ENCODE results near the gene MRPL24. TPM values are rescaled to one million over a fixed set of nuclear protein-coding genes. Genes with fewer than 3 reads are reported as not detected.
A peak's percentile ranks its signal among the peaks of the same experiment; 100 is the strongest.

The MRPL24 gene
- total RNA-seq, 2 experiments from 2014 or later, result 11.7 to 11.9 TPM

DNA sequence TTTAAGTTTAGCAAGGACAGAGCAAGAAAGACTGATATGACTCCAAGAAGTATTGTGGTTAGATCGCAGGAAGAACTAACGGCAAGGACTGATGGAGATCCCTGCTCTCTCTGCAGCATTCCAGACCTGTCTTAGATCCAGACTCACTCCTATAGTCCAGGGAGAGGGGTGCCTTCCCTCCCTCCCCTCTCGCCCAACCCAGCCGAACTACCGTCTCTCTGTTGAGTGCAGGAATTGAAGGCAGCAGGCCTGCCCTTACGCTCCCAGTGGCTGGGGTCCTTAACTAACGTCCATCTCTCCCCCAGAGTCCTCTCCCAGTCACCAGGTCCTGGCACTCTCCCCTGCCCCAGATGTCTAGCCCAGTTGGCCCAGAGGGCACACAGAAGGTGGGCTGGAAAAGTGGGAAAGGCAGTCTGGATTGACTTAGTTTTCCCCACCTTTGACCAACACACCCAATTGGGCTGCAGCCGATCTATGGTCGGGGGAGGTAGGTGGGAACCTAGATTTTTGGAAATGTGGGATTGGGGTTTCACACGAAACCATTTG, 36.6 kb downstream of the MRPL24 start:
- Mint-ChIP-seq H3K4me3 (peak overlapping the region; percentile 70), H3K36me3 (ENCODE audit: low read depth) (no peaks in the 10 kb centered on the region), H3K4me1 (ENCODE audit: low read depth) (peaks cover 32% of the 10 kb centered on the region), H3K9me3 (no peaks in the 10 kb centered on the region), H3K27ac (no peak overlapping the region), H3K27me3 (peaks cover 57% of the 10 kb centered on the region)
- CTCF ChIA-PET, result interaction anchor here (0.9 to 4.6 kb wide), 3 partner anchors 15 to 22 kb away, joined by 3 to 51 read pairs (median 43); partner anchors contain the start of genes ISG20L2 and METTL25B
- TF ChIP-seq, protein P1, sequence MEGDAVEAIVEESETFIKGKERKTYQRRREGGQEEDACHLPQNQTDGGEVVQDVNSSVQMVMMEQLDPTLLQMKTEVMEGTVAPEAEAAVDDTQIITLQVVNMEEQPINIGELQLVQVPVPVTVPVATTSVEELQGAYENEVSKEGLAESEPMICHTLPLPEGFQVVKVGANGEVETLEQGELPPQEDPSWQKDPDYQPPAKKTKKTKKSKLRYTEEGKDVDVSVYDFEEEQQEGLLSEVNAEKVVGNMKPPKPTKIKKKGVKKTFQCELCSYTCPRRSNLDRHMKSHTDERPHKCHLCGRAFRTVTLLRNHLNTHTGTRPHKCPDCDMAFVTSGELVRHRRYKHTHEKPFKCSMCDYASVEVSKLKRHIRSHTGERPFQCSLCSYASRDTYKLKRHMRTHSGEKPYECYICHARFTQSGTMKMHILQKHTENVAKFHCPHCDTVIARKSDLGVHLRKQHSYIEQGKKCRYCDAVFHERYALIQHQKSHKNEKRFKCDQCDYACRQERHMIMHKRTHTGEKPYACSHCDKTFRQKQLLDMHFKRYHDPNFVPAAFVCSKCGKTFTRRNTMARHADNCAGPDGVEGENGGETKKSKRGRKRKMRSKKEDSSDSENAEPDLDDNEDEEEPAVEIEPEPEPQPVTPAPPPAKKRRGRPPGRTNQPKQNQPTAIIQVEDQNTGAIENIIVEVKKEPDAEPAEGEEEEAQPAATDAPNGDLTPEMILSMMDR (IDR thresholded peaks at IDR 0.05), result no peak
- Histone ChIP-seq H3K9me3 (ENCODE audit: control insufficient read depth in 1 of 2, insufficient read depth in 1 of 2, low read length in 2 of 2) (no peaks in the 10 kb centered on the region), H3K36me3 (ENCODE audit: insufficient read depth, low read length) (no peaks in the 10 kb centered on the region), H3K27me3 (ENCODE audit: control insufficient read depth in 1 of 2, insufficient read depth in 2 of 2, low read length in 2 of 2) (peaks cover 23 to 24% of the 10 kb centered on the region in 2 experiments), H3K4me3 (ENCODE audit: low read length) (no peak overlapping the region), H3K27ac (ENCODE audit: low read depth in 1 of 2, low read length in 2 of 2) (no peak overlapping the region), H3K4me1 (ENCODE audit: insufficient read depth, low read length) (peaks cover 35% of the 10 kb centered on the region)
- DNase-seq (no peak), ATAC-seq (ENCODE audit: poor library complexity) (no peak)
- POLR2A ChIA-PET, result interaction anchor here (2.4 kb wide), 1 partner anchor 15 kb away, joined by 14 read pairs; no protein-coding TSS in a partner anchor
- intact Hi-C loops (cut with DNase I, micrococcal nuclease), result no loop called here

DNA sequence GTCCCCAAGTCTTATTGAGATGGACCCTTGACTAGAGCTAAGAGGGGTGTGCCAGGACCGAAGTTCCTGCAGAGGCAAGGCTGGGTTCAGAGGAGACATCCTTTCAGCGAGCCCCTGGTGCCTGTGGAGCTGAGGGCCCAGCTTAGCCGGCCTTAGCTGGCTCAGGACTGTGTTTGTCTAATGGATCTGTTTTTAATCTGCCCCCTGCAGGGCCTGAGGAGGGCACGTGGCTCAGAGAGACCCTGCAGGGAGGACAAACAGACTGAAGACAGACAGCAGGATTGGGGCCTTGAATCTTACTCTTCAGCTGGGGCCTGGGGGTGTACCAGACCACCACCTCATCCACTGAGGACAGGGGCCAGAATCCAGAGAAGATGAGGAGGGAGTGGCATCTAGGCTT, 37.1 kb downstream of the MRPL24 start:
- intact Hi-C loops (cut with DNase I, micrococcal nuclease), result no loop called here
- Histone ChIP-seq H3K9me3 (ENCODE audit: control insufficient read depth in 1 of 2, insufficient read depth in 1 of 2, low read length in 2 of 2) (no peaks in the 10 kb centered on the region), H3K27me3 (ENCODE audit: control insufficient read depth in 1 of 2, insufficient read depth in 2 of 2, low read length in 2 of 2) (peaks cover 23 to 24% of the 10 kb centered on the region in 2 experiments), H3K4me1 (ENCODE audit: insufficient read depth, low read length) (peaks cover 35% of the 10 kb centered on the region), H3K4me3 (ENCODE audit: low read length) (no peak overlapping the region), H3K27ac (ENCODE audit: low read depth in 1 of 2, low read length in 2 of 2) (no peak overlapping the region), H3K36me3 (ENCODE audit: insufficient read depth, low read length) (no peaks in the 10 kb centered on the region)
- Mint-ChIP-seq H3K27me3 (peaks cover 61% of the 10 kb centered on the region), H3K27ac (no peak overlapping the region), H3K4me3 (peak overlapping the region; percentile 70), H3K36me3 (ENCODE audit: low read depth) (no peaks in the 10 kb centered on the region), H3K4me1 (ENCODE audit: low read depth) (peaks cover 32% of the 10 kb centered on the region), H3K9me3 (no peaks in the 10 kb centered on the region)
- TF ChIP-seq, protein P1 (IDR thresholded peaks at IDR 0.05), result no peak
- CTCF ChIA-PET, result interaction anchor here (0.9 kb wide), 1 partner anchor 22 kb away, joined by 3 read pairs; no protein-coding TSS in a partner anchor
- POLR2A ChIA-PET, result no interaction called here
- ATAC-seq (ENCODE audit: poor library complexity) (no peak), DNase-seq (no peak)

DNA sequence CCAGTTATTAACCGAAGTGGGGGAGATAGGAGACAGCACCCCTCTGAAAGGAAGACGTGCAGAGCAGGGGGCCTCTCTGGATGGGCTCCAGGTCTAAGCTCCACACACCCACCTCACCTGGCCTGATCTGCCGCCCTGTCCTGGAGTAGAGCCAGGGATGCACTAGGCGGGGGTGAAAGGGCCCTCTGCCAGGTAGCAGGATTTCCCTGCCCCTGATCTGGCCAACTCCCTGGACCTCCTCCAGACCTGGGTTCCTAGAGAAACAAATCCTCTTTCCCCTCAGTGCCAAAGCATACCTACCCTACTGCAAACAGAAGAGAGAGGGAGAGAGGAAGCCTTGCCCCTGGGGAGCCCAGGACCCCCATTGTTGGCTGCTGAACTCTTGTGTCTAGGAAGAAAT, 37.6 kb downstream of the MRPL24 start:
- intact Hi-C loops (cut with DNase I, micrococcal nuclease), result no loop called here
- H3K4me3 ChIP-seq (ENCODE audit: low read length), result no peak overlapping the region
- TF ChIP-seq, protein P1 (IDR thresholded peaks at IDR 0.05), result no peak
- H3K27me3 Mint-ChIP-seq, result peaks cover 63% of the 10 kb centered on the region
- ChIA-PET POLR2A (no interaction called here), CTCF (interaction anchor here (0.9 to 2.0 kb wide), 2 partner anchors 13 to 23 kb away, joined by 3 to 10 read pairs; no protein-coding TSS in a partner anchor)
- H3K27ac ChIP-seq (ENCODE audit: low read depth in 1 of 2, low read length in 2 of 2), result no peak overlapping the region
- no peaks in the 10 kb centered on the region for H3K36me3 Mint-ChIP-seq (ENCODE audit: low read depth)
- H3K27me3 ChIP-seq (ENCODE audit: control insufficient read depth in 1 of 2, insufficient read depth in 2 of 2, low read length in 2 of 2), result peaks cover 23 to 24% of the 10 kb centered on the region in 2 experiments
- no peak overlapping the region for H3K27ac Mint-ChIP-seq
- peak overlapping the region; percentile 11 for H3K4me3 Mint-ChIP-seq
- H3K4me1 ChIP-seq (ENCODE audit: insufficient read depth, low read length), result peaks cover 35% of the 10 kb centered on the region
- H3K36me3 ChIP-seq (ENCODE audit: insufficient read depth, low read length), result no peaks in the 10 kb centered on the region
- H3K4me1 Mint-ChIP-seq (ENCODE audit: low read depth), result peaks cover 32% of the 10 kb centered on the region
- no peak for DNase-seq
- ATAC-seq (ENCODE audit: poor library complexity), result no peak
- H3K9me3 ChIP-seq (ENCODE audit: control insufficient read depth in 1 of 2, insufficient read depth in 1 of 2, low read length in 2 of 2), result no peaks in the 10 kb centered on the region
- H3K9me3 Mint-ChIP-seq, result no peaks in the 10 kb centered on the region

All from CD4-positive, alpha-beta T cell (primary cell).